NCI-H510A treated with DMSO at 0.1 percent for 48 hours (cell line): ENCODE data around the gene DNAAF2.
A peak's percentile ranks its signal among the peaks of the same experiment; 100 is the strongest.

ENCODE experiments used
- DNase-seq: peaks from one replicate; lab custom pipeline; 2025; lab: John Stamatoyannopoulos, UW

The DNAAF2 gene

GRCh38 chr14:49584981-49585640 is 49.9 kb downstream of the DNAAF2 start:
- peak; percentile 34 for DNase-seq

- no peak for DNase-seq
Measured at GRCh38 chr14:49584058-49584457, 51.0 kb downstream of the DNAAF2 start.

DNA sequence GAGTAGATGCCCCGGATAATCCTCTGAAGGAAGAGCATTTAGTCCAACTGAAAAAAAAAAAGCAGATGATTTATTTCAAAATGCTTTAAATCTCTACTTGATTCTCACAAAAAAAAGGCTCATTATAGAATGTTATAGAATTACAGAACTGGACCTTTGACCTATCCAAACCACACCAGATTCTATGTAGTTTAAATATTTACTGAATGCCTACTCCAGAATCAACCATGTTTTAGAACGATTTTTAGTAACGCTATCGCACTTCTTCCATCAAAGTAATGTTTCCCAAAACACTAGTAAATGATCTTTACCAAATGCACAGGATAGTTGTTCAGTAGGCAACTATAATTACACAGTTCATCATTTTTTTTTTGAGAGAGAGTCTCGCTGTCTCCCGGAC is 51.4 kb downstream of the DNAAF2 start:
- no peak for DNase-seq

GRCh38 chr14:49582113-49582977 is 52.7 kb downstream of the DNAAF2 start:
- no peak for DNase-seq

GRCh38 chr14:49581209-49582112 is 53.6 kb downstream of the DNAAF2 start:
- DNase-seq: no peak

DNA sequence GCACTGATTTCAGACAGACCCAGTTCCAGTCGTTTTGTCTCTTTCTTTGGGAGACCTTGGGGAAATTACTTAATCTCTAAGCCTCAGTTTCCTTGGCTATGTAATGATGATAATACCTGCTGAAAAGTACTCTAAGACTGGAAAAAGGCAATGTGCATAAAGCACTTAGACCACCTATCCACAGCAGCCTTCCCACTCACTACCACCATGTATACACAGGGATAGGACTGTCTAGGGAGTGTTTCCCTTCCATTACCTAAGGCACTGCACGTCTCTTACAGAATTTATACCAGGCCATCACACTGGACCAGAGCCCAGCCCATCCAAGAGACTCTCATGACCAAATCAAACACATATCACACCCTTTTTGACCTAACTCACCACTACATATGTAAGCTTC is 55.2 kb downstream of the DNAAF2 start:
- DNase-seq: no peak

- DNase-seq: no peak
Measured at GRCh38 chr14:49578141-49578540, 56.9 kb downstream of the DNAAF2 start.
